ENCODE measurements around the gene ECT2L.

- no peak for TF ChIP-seq CTCF (IDR thresholded peaks at IDR 0.05; ENCODE audit: insufficient read depth, low read length, poor library complexity, severe bottlenecking)
- no peak for TF ChIP-seq EZH2phosphoT487 (conservative IDR thresholded peaks at IDR 0.05; ENCODE audit: low read length)
Measured at GRCh38 chr6:138920906-138921305, 125.0 kb downstream of the ECT2L start.
